ENCODE measurements around the gene CDC14A. TPM values are rescaled to one million over a fixed set of nuclear protein-coding genes. Genes with fewer than 3 reads are reported as not detected.
"Not testable (repeated sequence)": the region's sequence is repeated elsewhere in the genome, so short reads cannot be mapped to it uniquely, and the experiment has no call there.

Gene CDC14A
- total RNA-seq, 1 donor from 2014 or later, result 6.3 TPM

DNA sequence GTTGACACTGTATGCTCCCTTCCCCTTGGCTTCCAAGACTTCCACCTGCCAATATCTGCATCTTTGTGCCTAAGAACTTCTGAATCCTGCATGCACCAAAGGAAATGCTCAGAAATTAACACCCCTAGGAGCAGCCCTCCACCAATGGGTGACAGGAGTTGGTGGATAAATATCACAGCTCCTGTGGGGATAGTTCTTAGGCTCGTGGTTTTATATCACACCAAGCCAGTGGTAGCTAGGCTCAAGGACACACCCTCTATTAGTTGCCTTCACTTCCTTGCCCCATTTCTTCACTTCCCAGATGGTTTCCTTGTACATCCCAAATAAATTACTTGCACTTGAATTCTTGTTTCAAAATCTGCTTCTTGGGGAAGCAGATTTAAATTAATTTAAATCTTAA is 16.9 kb upstream of the CDC14A start:
- no peak for FAIRE-seq
- Mint-ChIP-seq H3K4me1 (ENCODE audit: low read depth, unreplicated experiment) (no peaks in the 10 kb centered on the region), H3K27ac (ENCODE audit: unreplicated experiment) (no peak overlapping the region)

GRCh38 chr1:100337878-100338277 is 14.4 kb upstream of the CDC14A start:
- not testable (repeated sequence) for H2AFZ ChIP-seq (ENCODE audit: low read depth, low read length); H3K9me3 Mint-ChIP-seq (ENCODE audit: unreplicated experiment); H3K9me3 ChIP-seq (ENCODE audit: insufficient read depth, low read depth, low read length); H3K27ac ChIP-seq (ENCODE audit: low read depth, low read length); H4K20me1 ChIP-seq (ENCODE audit: insufficient read depth, low read length); H3K9ac ChIP-seq (ENCODE audit: low read length); H3K4me3 Mint-ChIP-seq (ENCODE audit: unreplicated experiment); FAIRE-seq; H3K79me2 ChIP-seq (ENCODE audit: insufficient read depth, low read length); H3K4me3 ChIP-seq (ENCODE audit: insufficient read depth, low read depth, low read length); H3K27me3 Mint-ChIP-seq (ENCODE audit: low read depth, unreplicated experiment); H3K4me1 ChIP-seq (ENCODE audit: insufficient read depth, low read length); H3K4me2 ChIP-seq (ENCODE audit: low read length); DNase-seq (ENCODE audit: low read depth); H3K36me3 Mint-ChIP-seq (ENCODE audit: low read depth, unreplicated experiment); H3K27ac Mint-ChIP-seq (ENCODE audit: unreplicated experiment); H3K4me1 Mint-ChIP-seq (ENCODE audit: low read depth, unreplicated experiment); H3K36me3 ChIP-seq (ENCODE audit: insufficient read depth, low read length); H3K27me3 ChIP-seq (ENCODE audit: insufficient read depth, low read length)

More for the DNA sequence above, 16.9 kb upstream of the CDC14A start:
- no peaks in the 10 kb centered on the region for H3K79me2 ChIP-seq (ENCODE audit: insufficient read depth, low read length)
- peaks cover 4% of the 10 kb centered on the region for H3K9me3 Mint-ChIP-seq (ENCODE audit: unreplicated experiment)
- H3K4me3 Mint-ChIP-seq (ENCODE audit: unreplicated experiment), result no peak overlapping the region
- H3K4me1 ChIP-seq (ENCODE audit: insufficient read depth, low read length), result no peaks in the 10 kb centered on the region
- no peaks in the 10 kb centered on the region for H4K20me1 ChIP-seq (ENCODE audit: insufficient read depth, low read length)
- H2AFZ ChIP-seq (ENCODE audit: low read depth, low read length), result no peak overlapping the region
- H3K4me2 ChIP-seq (ENCODE audit: low read length), result no peak overlapping the region
- H3K27ac ChIP-seq (ENCODE audit: low read depth, low read length), result no peak overlapping the region
- TF ChIP-seq, protein P1, sequence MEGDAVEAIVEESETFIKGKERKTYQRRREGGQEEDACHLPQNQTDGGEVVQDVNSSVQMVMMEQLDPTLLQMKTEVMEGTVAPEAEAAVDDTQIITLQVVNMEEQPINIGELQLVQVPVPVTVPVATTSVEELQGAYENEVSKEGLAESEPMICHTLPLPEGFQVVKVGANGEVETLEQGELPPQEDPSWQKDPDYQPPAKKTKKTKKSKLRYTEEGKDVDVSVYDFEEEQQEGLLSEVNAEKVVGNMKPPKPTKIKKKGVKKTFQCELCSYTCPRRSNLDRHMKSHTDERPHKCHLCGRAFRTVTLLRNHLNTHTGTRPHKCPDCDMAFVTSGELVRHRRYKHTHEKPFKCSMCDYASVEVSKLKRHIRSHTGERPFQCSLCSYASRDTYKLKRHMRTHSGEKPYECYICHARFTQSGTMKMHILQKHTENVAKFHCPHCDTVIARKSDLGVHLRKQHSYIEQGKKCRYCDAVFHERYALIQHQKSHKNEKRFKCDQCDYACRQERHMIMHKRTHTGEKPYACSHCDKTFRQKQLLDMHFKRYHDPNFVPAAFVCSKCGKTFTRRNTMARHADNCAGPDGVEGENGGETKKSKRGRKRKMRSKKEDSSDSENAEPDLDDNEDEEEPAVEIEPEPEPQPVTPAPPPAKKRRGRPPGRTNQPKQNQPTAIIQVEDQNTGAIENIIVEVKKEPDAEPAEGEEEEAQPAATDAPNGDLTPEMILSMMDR (IDR thresholded peaks at IDR 0.05; ENCODE audit: insufficient read depth, low read depth, low read length), result no peak
- no peak for TF ChIP-seq EZH2 (IDR thresholded peaks at IDR 0.05; ENCODE audit: insufficient read depth, low read length)
- H3K27me3 Mint-ChIP-seq (ENCODE audit: low read depth, unreplicated experiment), result peaks cover 2% of the 10 kb centered on the region
- DNase-seq (ENCODE audit: low read depth), result no peak
- H3K9me3 ChIP-seq (ENCODE audit: insufficient read depth, low read depth, low read length), result no peaks in the 10 kb centered on the region
- H3K27me3 ChIP-seq (ENCODE audit: insufficient read depth, low read length), result no peaks in the 10 kb centered on the region
- no peaks in the 10 kb centered on the region for H3K36me3 Mint-ChIP-seq (ENCODE audit: low read depth, unreplicated experiment)
- H3K36me3 ChIP-seq (ENCODE audit: insufficient read depth, low read length), result no peaks in the 10 kb centered on the region
- H3K4me3 ChIP-seq (ENCODE audit: insufficient read depth, low read depth, low read length), result no peak overlapping the region
- H3K9ac ChIP-seq (ENCODE audit: low read length), result no peak overlapping the region

GRCh38 chr1:100339735-100340134 is 12.6 kb upstream of the CDC14A start:
- FAIRE-seq; H3K79me2 ChIP-seq (ENCODE audit: insufficient read depth, low read length); H3K4me3 Mint-ChIP-seq (ENCODE audit: unreplicated experiment); H3K4me3 ChIP-seq (ENCODE audit: insufficient read depth, low read depth, low read length); H3K9me3 Mint-ChIP-seq (ENCODE audit: unreplicated experiment); H3K4me1 Mint-ChIP-seq (ENCODE audit: low read depth, unreplicated experiment); H2AFZ ChIP-seq (ENCODE audit: low read depth, low read length); H3K9me3 ChIP-seq (ENCODE audit: insufficient read depth, low read depth, low read length); H3K36me3 Mint-ChIP-seq (ENCODE audit: low read depth, unreplicated experiment); H3K9ac ChIP-seq (ENCODE audit: low read length); H3K27ac ChIP-seq (ENCODE audit: low read depth, low read length); H3K27me3 Mint-ChIP-seq (ENCODE audit: low read depth, unreplicated experiment); H4K20me1 ChIP-seq (ENCODE audit: insufficient read depth, low read length); H3K4me1 ChIP-seq (ENCODE audit: insufficient read depth, low read length); H3K27ac Mint-ChIP-seq (ENCODE audit: unreplicated experiment); DNase-seq (ENCODE audit: low read depth); H3K36me3 ChIP-seq (ENCODE audit: insufficient read depth, low read length); H3K27me3 ChIP-seq (ENCODE audit: insufficient read depth, low read length); H3K4me2 ChIP-seq (ENCODE audit: low read length): not testable (repeated sequence)

DNA sequence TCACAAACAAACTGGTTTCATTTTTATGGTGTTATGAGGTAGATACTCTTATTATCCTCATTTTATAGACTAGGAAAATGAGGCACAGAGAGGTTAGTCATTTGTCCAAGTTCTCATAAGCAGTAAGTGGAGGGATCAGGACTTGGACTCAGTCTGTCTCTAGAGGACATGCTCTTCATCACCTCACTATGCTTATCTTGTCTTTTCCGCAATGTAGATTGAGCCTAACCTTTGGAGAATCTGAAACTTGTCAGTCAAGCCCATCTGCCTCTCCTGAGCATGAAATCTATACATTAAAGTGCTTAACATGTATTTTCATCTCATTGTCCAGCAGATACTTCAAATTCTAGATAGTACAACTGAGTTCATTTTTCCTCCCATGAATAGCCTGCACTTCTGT is 11.8 kb upstream of the CDC14A start:
- no peaks in the 10 kb centered on the region for H3K36me3 Mint-ChIP-seq (ENCODE audit: low read depth, unreplicated experiment)
- no peak overlapping the region for H3K4me2 ChIP-seq (ENCODE audit: low read length)
- no peak overlapping the region for H3K4me3 ChIP-seq (ENCODE audit: insufficient read depth, low read depth, low read length)
- no peaks in the 10 kb centered on the region for H3K36me3 ChIP-seq (ENCODE audit: insufficient read depth, low read length)
- H2AFZ ChIP-seq (ENCODE audit: low read depth, low read length), result no peak overlapping the region
- H3K9me3 ChIP-seq (ENCODE audit: insufficient read depth, low read depth, low read length), result no peaks in the 10 kb centered on the region
- no peak overlapping the region for H3K27ac Mint-ChIP-seq (ENCODE audit: unreplicated experiment)
- no peak overlapping the region for H3K9ac ChIP-seq (ENCODE audit: low read length)
- no peaks in the 10 kb centered on the region for H3K4me1 ChIP-seq (ENCODE audit: insufficient read depth, low read length)
- H3K9me3 Mint-ChIP-seq (ENCODE audit: unreplicated experiment), result peaks cover 4% of the 10 kb centered on the region
- peaks cover 5% of the 10 kb centered on the region for H3K27me3 Mint-ChIP-seq (ENCODE audit: low read depth, unreplicated experiment)
- no peak overlapping the region for H3K27ac ChIP-seq (ENCODE audit: low read depth, low read length)
- H3K79me2 ChIP-seq (ENCODE audit: insufficient read depth, low read length), result no peaks in the 10 kb centered on the region
- TF ChIP-seq, protein P1 (IDR thresholded peaks at IDR 0.05; ENCODE audit: insufficient read depth, low read depth, low read length), result no peak
- no peak for TF ChIP-seq EZH2 (IDR thresholded peaks at IDR 0.05; ENCODE audit: insufficient read depth, low read length)
- no peak overlapping the region for H3K4me3 Mint-ChIP-seq (ENCODE audit: unreplicated experiment)
- no peak for FAIRE-seq
- DNase-seq (ENCODE audit: low read depth), result no peak
- no peaks in the 10 kb centered on the region for H4K20me1 ChIP-seq (ENCODE audit: insufficient read depth, low read length)
- no peaks in the 10 kb centered on the region for H3K4me1 Mint-ChIP-seq (ENCODE audit: low read depth, unreplicated experiment)
- H3K27me3 ChIP-seq (ENCODE audit: insufficient read depth, low read length), result no peaks in the 10 kb centered on the region

All from astrocyte (in vitro differentiated cells and primary cell).